Measurements from ENCODE around the gene RASSF3. TPM values are rescaled to one million over a fixed set of nuclear protein-coding genes. Genes with fewer than 3 reads are reported as not detected.

Gene RASSF3
- total RNA-seq, 1 experiment from 2014 or later, result 107 TPM

DNA sequence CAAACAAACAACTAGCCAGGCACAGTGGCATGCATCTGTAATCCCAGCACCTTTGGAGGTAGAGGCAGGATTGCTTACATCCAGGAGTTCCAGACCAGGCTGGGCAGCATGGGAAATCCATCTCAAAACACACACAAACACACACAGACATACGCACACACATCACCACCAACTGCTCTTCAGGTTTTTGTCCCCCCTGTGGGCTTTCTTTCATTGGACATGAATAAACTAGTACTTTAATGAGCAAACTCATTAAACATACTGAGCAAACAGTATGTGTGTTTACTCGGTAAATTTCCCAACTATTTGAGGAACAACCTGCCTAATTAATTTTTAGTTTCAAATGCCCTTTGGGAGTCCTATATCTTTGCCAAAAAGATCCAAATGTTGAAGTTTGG is 10.1 kb upstream of the RASSF3 start:
- no TSS peak for BruUV-seq (replicated peaks)
- DNase-seq (ENCODE audit: low read depth, low spot score), result no peak
- Histone ChIP-seq H3K27ac (ENCODE audit: low read length) (no peak overlapping the region), H3K27me3 (ENCODE audit: control insufficient read depth, insufficient read depth, low read length) (no peaks in the 10 kb centered on the region), H3K4me1 (ENCODE audit: control insufficient read depth, insufficient read depth, low read length) (no peaks in the 10 kb centered on the region; the same call in 1 of the 2 replicates), H3K4me3 (ENCODE audit: low read depth in 2 of 2, low read length in 2 of 2) (no peak overlapping the region), H3K9me3 (ENCODE audit: control insufficient read depth, insufficient read depth, low read depth, low read length) (no peaks in the 10 kb centered on the region), H3K36me3 (ENCODE audit: control insufficient read depth, insufficient read depth, low read length) (no peaks in the 10 kb centered on the region)
- ChIA-PET CTCF (interaction anchor here (1.4 kb wide), 1 partner anchor 50 kb away, joined by 3 read pairs; no protein-coding TSS in a partner anchor), POLR2A (no interaction called here)
- intact Hi-C loops (cut with micrococcal nuclease; ENCODE audit: unreplicated experiment) (no loop called here), in situ Hi-C loops (cut with HindIII; ENCODE audit: low pct_unique_long_range_greater_than_20kb, low sequenced_read_pairs) (no loop called here)
- TF ChIP-seq SIN3A (IDR thresholded peaks at IDR 0.05; ENCODE audit: borderline replicate concordance, insufficient read depth, low read depth, low read length) (no peak), TCF7L2 (IDR thresholded peaks at IDR 0.05; ENCODE audit: low read depth, low read length) (no peak), POLR2AphosphoS5 (IDR thresholded peaks at IDR 0.05; ENCODE audit: low read depth, low read length) (no peak)
- TF ChIP-seq, protein P1, sequence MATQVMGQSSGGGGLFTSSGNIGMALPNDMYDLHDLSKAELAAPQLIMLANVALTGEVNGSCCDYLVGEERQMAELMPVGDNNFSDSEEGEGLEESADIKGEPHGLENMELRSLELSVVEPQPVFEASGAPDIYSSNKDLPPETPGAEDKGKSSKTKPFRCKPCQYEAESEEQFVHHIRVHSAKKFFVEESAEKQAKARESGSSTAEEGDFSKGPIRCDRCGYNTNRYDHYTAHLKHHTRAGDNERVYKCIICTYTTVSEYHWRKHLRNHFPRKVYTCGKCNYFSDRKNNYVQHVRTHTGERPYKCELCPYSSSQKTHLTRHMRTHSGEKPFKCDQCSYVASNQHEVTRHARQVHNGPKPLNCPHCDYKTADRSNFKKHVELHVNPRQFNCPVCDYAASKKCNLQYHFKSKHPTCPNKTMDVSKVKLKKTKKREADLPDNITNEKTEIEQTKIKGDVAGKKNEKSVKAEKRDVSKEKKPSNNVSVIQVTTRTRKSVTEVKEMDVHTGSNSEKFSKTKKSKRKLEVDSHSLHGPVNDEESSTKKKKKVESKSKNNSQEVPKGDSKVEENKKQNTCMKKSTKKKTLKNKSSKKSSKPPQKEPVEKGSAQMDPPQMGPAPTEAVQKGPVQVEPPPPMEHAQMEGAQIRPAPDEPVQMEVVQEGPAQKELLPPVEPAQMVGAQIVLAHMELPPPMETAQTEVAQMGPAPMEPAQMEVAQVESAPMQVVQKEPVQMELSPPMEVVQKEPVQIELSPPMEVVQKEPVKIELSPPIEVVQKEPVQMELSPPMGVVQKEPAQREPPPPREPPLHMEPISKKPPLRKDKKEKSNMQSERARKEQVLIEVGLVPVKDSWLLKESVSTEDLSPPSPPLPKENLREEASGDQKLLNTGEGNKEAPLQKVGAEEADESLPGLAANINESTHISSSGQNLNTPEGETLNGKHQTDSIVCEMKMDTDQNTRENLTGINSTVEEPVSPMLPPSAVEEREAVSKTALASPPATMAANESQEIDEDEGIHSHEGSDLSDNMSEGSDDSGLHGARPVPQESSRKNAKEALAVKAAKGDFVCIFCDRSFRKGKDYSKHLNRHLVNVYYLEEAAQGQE (IDR thresholded peaks at IDR 0.05; ENCODE audit: insufficient read depth in 1 of 2, low read depth in 2 of 2, low read length in 1 of 2), result no peak
- TF ChIP-seq, protein P2, sequence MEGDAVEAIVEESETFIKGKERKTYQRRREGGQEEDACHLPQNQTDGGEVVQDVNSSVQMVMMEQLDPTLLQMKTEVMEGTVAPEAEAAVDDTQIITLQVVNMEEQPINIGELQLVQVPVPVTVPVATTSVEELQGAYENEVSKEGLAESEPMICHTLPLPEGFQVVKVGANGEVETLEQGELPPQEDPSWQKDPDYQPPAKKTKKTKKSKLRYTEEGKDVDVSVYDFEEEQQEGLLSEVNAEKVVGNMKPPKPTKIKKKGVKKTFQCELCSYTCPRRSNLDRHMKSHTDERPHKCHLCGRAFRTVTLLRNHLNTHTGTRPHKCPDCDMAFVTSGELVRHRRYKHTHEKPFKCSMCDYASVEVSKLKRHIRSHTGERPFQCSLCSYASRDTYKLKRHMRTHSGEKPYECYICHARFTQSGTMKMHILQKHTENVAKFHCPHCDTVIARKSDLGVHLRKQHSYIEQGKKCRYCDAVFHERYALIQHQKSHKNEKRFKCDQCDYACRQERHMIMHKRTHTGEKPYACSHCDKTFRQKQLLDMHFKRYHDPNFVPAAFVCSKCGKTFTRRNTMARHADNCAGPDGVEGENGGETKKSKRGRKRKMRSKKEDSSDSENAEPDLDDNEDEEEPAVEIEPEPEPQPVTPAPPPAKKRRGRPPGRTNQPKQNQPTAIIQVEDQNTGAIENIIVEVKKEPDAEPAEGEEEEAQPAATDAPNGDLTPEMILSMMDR (IDR thresholded peaks at IDR 0.05), result no peak
- ATAC-seq, result no peak

- ChIA-PET CTCF (interaction anchor here (0.7 kb wide), 1 partner anchor 69 kb away, joined by 5 read pairs; no protein-coding TSS in a partner anchor), POLR2A (interaction anchor here (0.7 kb wide), 1 partner anchor 61 kb away, joined by 4 read pairs; no protein-coding TSS in a partner anchor)
- ATAC-seq, result no peak
- no peak for DNase-seq (ENCODE audit: low read depth, low spot score)
- BruUV-seq (replicated peaks), result no TSS peak
- Histone ChIP-seq H3K27me3 (ENCODE audit: control insufficient read depth, insufficient read depth, low read length) (no peaks in the 10 kb centered on the region), H3K4me3 (ENCODE audit: low read depth in 2 of 2, low read length in 2 of 2) (no peak overlapping the region), H3K27ac (ENCODE audit: low read length) (no peak overlapping the region), H3K4me1 (ENCODE audit: control insufficient read depth, insufficient read depth, low read length) (no peaks in the 10 kb centered on the region; the same call in 1 of the 2 replicates), H3K9me3 (ENCODE audit: control insufficient read depth, insufficient read depth, low read depth, low read length) (no peaks in the 10 kb centered on the region), H3K36me3 (ENCODE audit: control insufficient read depth, insufficient read depth, low read length) (no peaks in the 10 kb centered on the region)
- in situ Hi-C loops (cut with HindIII; ENCODE audit: low pct_unique_long_range_greater_than_20kb, low sequenced_read_pairs), result no loop called here
- intact Hi-C loops (cut with micrococcal nuclease; ENCODE audit: unreplicated experiment), result no loop called here
- TF ChIP-seq SIN3A (IDR thresholded peaks at IDR 0.05; ENCODE audit: borderline replicate concordance, insufficient read depth, low read depth, low read length), result no peak
- no peak for TF ChIP-seq TCF7L2 (IDR thresholded peaks at IDR 0.05; ENCODE audit: low read depth, low read length)
- no peak for TF ChIP-seq POLR2AphosphoS5 (IDR thresholded peaks at IDR 0.05; ENCODE audit: low read depth, low read length)
- TF ChIP-seq, protein P2 (IDR thresholded peaks at IDR 0.05), result no peak
- TF ChIP-seq, protein P1 (IDR thresholded peaks at IDR 0.05; ENCODE audit: insufficient read depth in 1 of 2, low read depth in 2 of 2, low read length in 1 of 2), result no peak
Observed at GRCh38 chr12:64603183-64603841, 7.0 kb upstream of the RASSF3 start.

Data from Panc1 (cell line).